IgD-negative memory B cell (primary cell): ENCODE results near the gene SREBF1. TPM values are rescaled to one million over a fixed set of nuclear protein-coding genes. Genes with fewer than 3 reads are reported as not detected.

ENCODE experiments used
- H3K27ac Mint-ChIP-seq, 3 donors: one replicate each; pipeline ENCODE4 v1.8.0; 2020 to 2022; ENCODE audit warnings: mild to moderate bottlenecking in 3 of 3, mixed read lengths in 3 of 3, moderate library complexity in 1 of 3
- H3K27me3 Mint-ChIP-seq: one replicate; pipeline ENCODE4 v1.8.0; 2021; ENCODE audit warnings: mixed read lengths
- H3K36me3 Mint-ChIP-seq: one replicate; pipeline ENCODE4 v1.8.0; 2020; ENCODE audit warnings: mild to moderate bottlenecking, mixed read lengths
- H3K4me1 Mint-ChIP-seq, 3 donors: one replicate each; pipeline ENCODE4 v1.8.0; 2020 to 2022; ENCODE audit warnings: mixed read lengths in 3 of 3, mild to moderate bottlenecking in 1 of 3
- H3K4me3 Mint-ChIP-seq, 4 donors: one replicate each; pipeline ENCODE4 v1.8.0; 2020 to 2022; ENCODE audit warnings: mild to moderate bottlenecking in 4 of 4, mixed read lengths in 4 of 4, moderate library complexity in 3 of 4
- H3K9me3 Mint-ChIP-seq, 3 donors: one replicate each; pipeline ENCODE4 v1.8.0; 2020 to 2021; ENCODE audit warnings: mixed read lengths in 3 of 3, mild to moderate bottlenecking in 1 of 3
- polyA plus RNA-seq: library from polyadenylated mRNA; unstranded; fragments of 300-500 nt; fragmentation: Illumina TruSeq; gene quantifications from one replicate; pipeline ENCODE4 v1.2.3, GENCODE V29; 2021

Gene SREBF1
- polyA plus RNA-seq, 1 donor from 2014 or later = 9.1 TPM

DNA sequence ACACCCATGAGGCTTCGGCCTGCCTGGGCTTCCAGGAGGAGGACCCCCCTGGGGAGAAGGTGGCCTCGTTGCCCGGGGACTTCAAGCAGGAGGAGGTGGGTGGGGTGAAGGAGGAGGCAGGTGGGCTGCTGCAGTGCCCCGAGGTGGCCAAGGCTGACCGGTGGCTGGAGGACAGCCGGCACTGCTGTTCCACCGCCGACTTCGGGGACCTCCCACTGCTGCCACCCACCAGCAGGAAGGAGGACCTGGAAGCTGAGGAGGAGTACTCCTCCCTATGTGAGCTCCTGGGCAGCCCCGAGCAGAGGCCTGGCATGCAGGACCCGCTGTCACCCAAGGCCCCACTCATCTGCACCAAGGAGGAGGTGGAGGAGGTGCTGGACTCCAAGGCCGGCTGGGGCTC lies 41.5 kb downstream of the SREBF1 start:
- no peaks in the 10 kb centered on the region for H3K9me3 Mint-ChIP-seq
- H3K27me3 Mint-ChIP-seq = no peaks in the 10 kb centered on the region
- peaks cover 0 to 12% (median 4%) of the 10 kb centered on the region in 3 donors for H3K4me1 Mint-ChIP-seq
- no peaks in the 10 kb centered on the region for H3K36me3 Mint-ChIP-seq
- H3K4me3 Mint-ChIP-seq = no peak overlapping the region
- H3K27ac Mint-ChIP-seq = no peak overlapping the region

- Mint-ChIP-seq H3K4me3 (peak overlapping the region in 1 of 4 donors; percentile 30), H3K9me3 (no peaks in the 10 kb centered on the region), H3K27ac (no peak overlapping the region), H3K27me3 (no peaks in the 10 kb centered on the region), H3K4me1 (peaks cover 0 to 12% (median 4%) of the 10 kb centered on the region in 3 donors), H3K36me3 (no peaks in the 10 kb centered on the region)
Observed at GRCh38 chr17:17794382-17794781, 42.4 kb downstream of the SREBF1 start.

- H3K9me3 Mint-ChIP-seq = no peaks in the 10 kb centered on the region
- H3K27ac Mint-ChIP-seq = peak overlapping the region in 1 of 3 donors; percentile 62
- peak overlapping the region in 2 of 4 donors; percentile 30 to 74 for H3K4me3 Mint-ChIP-seq
- peaks cover 0 to 12% (median 4%) of the 10 kb centered on the region in 3 donors for H3K4me1 Mint-ChIP-seq
- H3K36me3 Mint-ChIP-seq = no peaks in the 10 kb centered on the region
- no peaks in the 10 kb centered on the region for H3K27me3 Mint-ChIP-seq
Observed at GRCh38 chr17:17793378-17794214, 43.2 kb downstream of the SREBF1 start.

DNA sequence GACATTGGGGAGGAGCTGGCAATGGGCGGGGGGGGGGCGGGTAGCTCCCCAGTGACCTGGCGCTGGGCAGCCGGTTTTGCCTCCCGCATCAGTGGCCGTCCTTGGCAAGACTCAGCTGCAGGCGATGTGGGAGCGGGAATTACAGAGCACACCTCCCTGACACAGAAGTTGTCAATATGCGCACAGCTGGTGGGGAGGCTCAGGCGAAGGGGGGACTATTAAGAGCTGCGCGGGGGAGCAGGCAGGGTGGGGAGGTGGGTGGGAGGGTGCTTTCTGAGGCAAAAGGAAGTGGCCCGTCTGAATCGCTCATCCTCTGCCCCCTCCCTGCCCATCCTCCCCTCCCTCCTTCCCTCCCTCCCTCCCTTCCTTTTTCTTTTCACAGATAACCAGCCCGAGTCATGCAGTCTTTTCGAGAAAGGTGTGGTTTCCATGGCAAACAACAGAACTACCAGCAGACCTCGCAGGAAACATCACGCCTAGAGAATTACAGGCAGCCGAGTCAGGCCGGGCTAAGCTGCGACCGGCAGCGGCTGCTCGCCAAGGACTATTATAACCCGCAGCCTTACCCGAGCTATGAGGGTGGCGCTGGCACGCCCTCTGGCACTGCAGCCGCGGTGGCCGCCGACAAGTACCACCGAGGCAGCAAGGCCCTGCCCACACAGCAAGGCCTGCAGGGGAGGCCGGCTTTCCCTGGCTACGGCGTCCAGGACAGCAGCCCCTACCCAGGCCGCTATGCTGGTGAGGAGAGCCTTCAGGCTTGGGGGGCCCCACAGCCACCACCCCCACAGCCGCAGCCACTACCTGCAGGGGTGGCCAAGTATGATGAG lies 44.0 kb downstream of the SREBF1 start:
- Mint-ChIP-seq H3K4me3 (peak overlapping the region in 1 of 4 donors; percentile 63), H3K9me3 (no peaks in the 10 kb centered on the region), H3K27me3 (no peaks in the 10 kb centered on the region), H3K27ac (no peak overlapping the region), H3K4me1 (peaks cover 0 to 12% (median 4%) of the 10 kb centered on the region in 3 donors), H3K36me3 (no peaks in the 10 kb centered on the region)

- Mint-ChIP-seq H3K27me3 (no peaks in the 10 kb centered on the region), H3K9me3 (no peaks in the 10 kb centered on the region), H3K36me3 (no peaks in the 10 kb centered on the region), H3K4me1 (peaks cover 0 to 12% (median 4%) of the 10 kb centered on the region in 3 donors), H3K4me3 (peak overlapping the region in 1 of 4 donors; percentile 24), H3K27ac (no peak overlapping the region)
Observed at GRCh38 chr17:17792037-17792550, 44.7 kb downstream of the SREBF1 start.

GRCh38 chr17:17790637-17791464 lies 45.9 kb downstream of the SREBF1 start:
- Mint-ChIP-seq H3K27ac (no peak overlapping the region), H3K27me3 (no peaks in the 10 kb centered on the region), H3K4me1 (peaks cover 5 to 12% (median 7%) of the 10 kb centered on the region in 3 donors), H3K9me3 (no peaks in the 10 kb centered on the region), H3K4me3 (no peak overlapping the region), H3K36me3 (no peaks in the 10 kb centered on the region)

DNA sequence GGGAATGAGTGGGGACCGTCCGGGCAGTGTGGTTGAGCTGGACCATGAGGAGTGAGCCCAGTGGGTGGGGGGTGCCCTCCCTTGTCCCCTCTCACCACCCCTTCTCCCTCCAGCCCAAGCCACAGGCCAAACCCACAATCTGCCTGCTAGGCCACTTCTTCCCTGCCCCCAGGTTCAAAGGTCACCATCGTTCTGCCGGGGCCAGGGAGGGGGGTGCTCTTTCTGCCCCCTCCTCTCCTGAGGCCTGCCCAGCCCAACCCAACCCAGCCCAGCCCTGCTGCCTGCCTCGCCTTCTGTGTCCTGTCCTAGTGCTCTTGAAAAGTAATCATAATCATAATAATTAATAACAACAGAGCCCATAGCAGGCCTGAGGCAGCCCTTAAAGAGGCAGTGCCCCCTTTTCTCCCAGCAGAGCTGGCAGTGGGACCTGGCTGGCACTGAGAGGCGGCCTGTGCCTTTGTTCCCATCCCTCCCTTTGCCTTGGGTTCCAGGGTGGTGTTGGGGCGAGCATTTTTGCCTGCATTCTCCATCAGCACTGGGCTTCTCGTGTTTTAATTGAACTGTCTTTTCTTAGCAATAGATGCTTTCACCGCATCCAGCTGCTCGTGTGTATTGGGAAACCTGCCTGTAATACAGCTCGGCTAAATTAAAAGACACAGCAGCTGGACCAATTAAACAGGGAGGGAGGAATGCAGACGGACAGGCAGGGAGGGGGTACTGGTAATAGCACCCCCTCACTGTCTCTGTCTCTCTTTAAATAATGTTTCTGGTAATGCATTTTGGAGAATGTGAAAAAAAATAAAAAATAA lies 46.8 kb downstream of the SREBF1 start:
- Mint-ChIP-seq H3K36me3 (no peaks in the 10 kb centered on the region), H3K4me3 (no peak overlapping the region), H3K4me1 (peaks cover 10 to 12% (median 12%) of the 10 kb centered on the region in 3 donors), H3K9me3 (no peaks in the 10 kb centered on the region), H3K27ac (no peak overlapping the region), H3K27me3 (no peaks in the 10 kb centered on the region)

GRCh38 chr17:17789410-17789809 lies 47.4 kb downstream of the SREBF1 start:
- Mint-ChIP-seq H3K4me3 (no peak overlapping the region), H3K9me3 (no peaks in the 10 kb centered on the region), H3K36me3 (no peaks in the 10 kb centered on the region), H3K27me3 (no peaks in the 10 kb centered on the region), H3K4me1 (peaks cover 15 to 18% (median 15%) of the 10 kb centered on the region in 3 donors), H3K27ac (no peak overlapping the region)

GRCh38 chr17:17788967-17789366 lies 47.8 kb downstream of the SREBF1 start:
- Mint-ChIP-seq H3K36me3 (no peaks in the 10 kb centered on the region), H3K4me1 (peaks cover 18 to 22% (median 18%) of the 10 kb centered on the region in 3 donors), H3K4me3 (no peak overlapping the region), H3K27ac (no peak overlapping the region), H3K27me3 (no peaks in the 10 kb centered on the region), H3K9me3 (no peaks in the 10 kb centered on the region)

- Mint-ChIP-seq H3K36me3 (no peaks in the 10 kb centered on the region), H3K4me3 (no peak overlapping the region), H3K27me3 (peaks cover 2% of the 10 kb centered on the region), H3K27ac (no peak overlapping the region), H3K9me3 (no peaks in the 10 kb centered on the region), H3K4me1 (peaks cover 18 to 26% (median 18%) of the 10 kb centered on the region in 3 donors)
Observed at GRCh38 chr17:17787568-17787967, 49.2 kb downstream of the SREBF1 start.

DNA sequence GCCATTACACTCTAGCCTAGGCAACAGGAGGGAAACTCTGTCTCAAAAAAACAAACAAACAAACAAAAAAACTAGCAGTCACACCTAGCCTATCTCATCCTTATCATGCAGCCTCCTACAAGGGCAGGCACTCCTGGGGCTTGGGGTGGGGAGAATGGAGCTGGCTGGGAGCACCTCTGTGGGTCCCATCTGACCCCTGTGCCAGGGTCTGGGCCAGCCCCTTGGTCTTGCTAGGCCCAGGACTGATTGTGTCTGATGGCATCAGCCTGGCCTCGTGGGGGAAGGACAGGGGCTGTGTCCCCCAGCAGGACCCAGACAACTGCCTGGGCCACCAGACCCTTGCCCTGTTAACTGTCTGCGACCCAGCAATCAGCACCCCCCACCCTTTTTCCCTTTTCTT lies 49.8 kb downstream of the SREBF1 start:
- Mint-ChIP-seq H3K27ac (no peak overlapping the region), H3K27me3 (peaks cover 2% of the 10 kb centered on the region), H3K4me3 (no peak overlapping the region), H3K36me3 (no peaks in the 10 kb centered on the region), H3K4me1 (peaks cover 14 to 26% (median 16%) of the 10 kb centered on the region in 3 donors), H3K9me3 (no peaks in the 10 kb centered on the region)

DNA sequence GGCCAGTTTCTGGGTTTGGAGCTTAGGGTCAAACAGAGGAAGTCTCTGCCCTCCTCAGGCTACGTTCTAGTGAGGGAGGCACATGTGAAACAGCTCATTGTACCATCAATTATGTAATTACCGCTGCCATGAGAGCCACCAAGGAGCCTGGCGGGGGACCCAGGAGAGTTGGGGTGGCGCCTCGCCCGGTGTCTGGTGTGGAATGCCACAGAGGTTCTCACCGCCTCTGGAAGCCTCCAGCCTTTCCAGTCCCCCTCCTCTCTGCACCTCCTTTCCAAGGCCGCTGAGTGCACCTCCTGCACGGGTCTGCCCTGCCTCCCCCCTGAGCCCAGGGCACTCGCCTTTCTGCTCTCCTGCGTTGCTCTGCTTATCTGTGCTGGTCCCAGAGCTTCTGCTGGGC lies 51.4 kb downstream of the SREBF1 start:
- peaks cover 6% of the 10 kb centered on the region for H3K27me3 Mint-ChIP-seq
- peaks cover 13 to 26% (median 17%) of the 10 kb centered on the region in 3 donors for H3K4me1 Mint-ChIP-seq
- no peaks in the 10 kb centered on the region for H3K9me3 Mint-ChIP-seq
- peak overlapping the region in 1 of 3 donors; percentile 68 for H3K27ac Mint-ChIP-seq
- peak overlapping the region in 3 of 4 donors; percentile 37 to 82 (median 51) for H3K4me3 Mint-ChIP-seq
- no peaks in the 10 kb centered on the region for H3K36me3 Mint-ChIP-seq

GRCh38 chr17:17784657-17785267 lies 52.0 kb downstream of the SREBF1 start:
- Mint-ChIP-seq H3K27me3 (peaks cover 6% of the 10 kb centered on the region), H3K9me3 (no peaks in the 10 kb centered on the region), H3K4me1 (peaks cover 13 to 26% (median 17%) of the 10 kb centered on the region in 3 donors), H3K36me3 (no peaks in the 10 kb centered on the region), H3K4me3 (peak overlapping the region in 3 of 4 donors; percentile 76 to 96 (median 80)), H3K27ac (no peak overlapping the region)
